Common myeloid progenitor, CD34-positive (primary cell): ENCODE results near the gene DNAJC18.

ENCODE experiments used
- CTCF ChIA-PET: fragments of 350-600 bp; sonication (Branson Sonifier 250); formaldehyde crosslinking; loops from one replicate; lab custom pipeline; 2021; ENCODE audit warnings: antibody characterized with exemption; lab: Charles Lee
- POLR2A ChIA-PET: fragments of 350-600 bp; sonication (Branson Sonifier 250); formaldehyde crosslinking; loops from one replicate; lab custom pipeline; 2021; ENCODE audit warnings: antibody characterized with exemption; lab: Charles Lee
- DNase-seq, 3 donors: peaks; one replicate each; pipeline versions ENCODE4 v3.0.0 to v3.0.0-alpha.2; 2013
- H3K27ac ChIP-seq, 2 experiments: 1 replicate in 1 of 2; 2 replicates in 1 of 2; pipeline ENCODE4 v1.7.0; 2013; ENCODE audit warnings: inconsistent platforms in 2 of 2, low read length in 2 of 2, mild to moderate bottlenecking in 2 of 2, low read depth in 1 of 2, moderate library complexity in 1 of 2; ENCODE audit not compliant: severe bottlenecking in 2 of 2, insufficient read depth in 1 of 2, poor library complexity in 1 of 2
- H3K27me3 ChIP-seq, 5 experiments: replicated peaks in 2 of 5; 1 replicate in 3 of 5; 2 replicates in 2 of 5; pipeline versions ENCODE4 v1.6.1 to v1.7.0; 2013; ENCODE audit warnings: low read length in 4 of 5, mild to moderate bottlenecking in 2 of 5, moderate library complexity in 2 of 5, inconsistent platforms in 1 of 5; ENCODE audit not compliant: insufficient read depth in 5 of 5, control insufficient read depth in 4 of 5
- H3K36me3 ChIP-seq, 4 experiments: 1 replicate in 2 of 4; 2 replicates in 2 of 4; pipeline versions ENCODE4 v1.6.1 to v1.7.0; 2013; ENCODE audit warnings: low read length in 3 of 4, control low read depth in 1 of 4, mild to moderate bottlenecking in 1 of 4; ENCODE audit not compliant: control insufficient read depth in 4 of 4, insufficient read depth in 4 of 4
- H3K4me1 ChIP-seq, 4 experiments: 1 replicate in 3 of 4; 2 replicates in 1 of 4; pipeline versions ENCODE4 v1.6.1 to v1.7.1; 2013; ENCODE audit warnings: low read length in 3 of 4, mild to moderate bottlenecking in 3 of 4, control low read depth in 1 of 4, inconsistent platforms in 1 of 4, moderate library complexity in 1 of 4; ENCODE audit not compliant: control insufficient read depth in 4 of 4, insufficient read depth in 4 of 4; ENCODE audit errors: control extremely low read depth in 1 of 4
- H3K4me3 ChIP-seq, 7 experiments: 1 replicate in 4 of 7; 2 replicates in 3 of 7; pipeline versions ENCODE4 v1.5.1 to v1.7.0; 2013; ENCODE audit warnings: mild to moderate bottlenecking in 7 of 7, low read length in 6 of 7, moderate library complexity in 6 of 7, inconsistent platforms in 2 of 7, low read depth in 2 of 7, control low read depth in 1 of 7; ENCODE audit not compliant: insufficient read depth in 4 of 7, control insufficient read depth in 1 of 7; ENCODE audit errors: extremely low read depth in 1 of 7
- H3K9me3 ChIP-seq, 5 experiments: 1 replicate in 4 of 5; 2 replicates in 1 of 5; pipeline versions ENCODE4 v1.6.1 to v1.7.1; 2013; ENCODE audit warnings: low read length in 4 of 5, mild to moderate bottlenecking in 2 of 5, inconsistent platforms in 1 of 5, low read depth in 1 of 5, moderate library complexity in 1 of 5; ENCODE audit not compliant: control insufficient read depth in 4 of 5, insufficient read depth in 2 of 5; ENCODE audit errors: control extremely low read depth in 1 of 5
- WGBS: methylation state at CpG from one replicate; pipeline ENCODE4 v1.1.5; 2013; ENCODE audit not compliant: insufficient coverage; 5-methylcytosine and 5-hydroxymethylcytosine counted together

DNAJC18 gene

DNA sequence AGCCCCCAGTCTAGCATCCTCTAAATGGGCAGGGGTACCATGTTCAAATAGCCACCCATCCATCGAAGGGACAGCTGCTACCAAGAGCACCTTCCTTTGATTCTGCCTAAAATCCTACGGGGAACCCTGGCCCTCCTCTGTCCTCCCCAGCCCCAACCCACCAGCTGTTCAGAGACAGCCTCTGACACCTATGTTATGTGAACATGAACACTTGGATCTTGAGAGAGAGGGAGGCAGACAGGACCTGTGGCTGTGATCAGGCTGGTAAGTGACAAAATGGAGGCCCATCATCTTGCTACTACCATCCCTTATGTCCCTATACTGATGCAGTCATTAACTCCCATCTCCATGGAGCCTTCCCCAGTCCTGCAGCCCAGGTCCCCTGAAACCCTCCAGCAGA is 64.4 kb downstream of the DNAJC18 start:
- Histone ChIP-seq H3K27ac (no peak overlapping the region), H3K27me3 (no peaks in the 10 kb centered on the region), H3K4me1 (peaks cover 0 to 7% (median 4%) of the 10 kb centered on the region in 4 experiments), H3K4me3 (no peak overlapping the region), H3K36me3 (peaks cover 9 to 39% (median 27%) of the 10 kb centered on the region in 4 experiments), H3K9me3 (no peaks in the 10 kb centered on the region)
- CTCF ChIA-PET: interaction anchor here (1.0 to 4.2 kb wide), 6 partner anchors 10 to 86 kb away, joined by 3 to 43 read pairs (median 3); partner anchors contain the start of gene SLC23A1
- POLR2A ChIA-PET: no interaction called here
- WGBS: 100% methylated on average over 2 of the region's 2 CpGs
- DNase-seq: no peak

DNA sequence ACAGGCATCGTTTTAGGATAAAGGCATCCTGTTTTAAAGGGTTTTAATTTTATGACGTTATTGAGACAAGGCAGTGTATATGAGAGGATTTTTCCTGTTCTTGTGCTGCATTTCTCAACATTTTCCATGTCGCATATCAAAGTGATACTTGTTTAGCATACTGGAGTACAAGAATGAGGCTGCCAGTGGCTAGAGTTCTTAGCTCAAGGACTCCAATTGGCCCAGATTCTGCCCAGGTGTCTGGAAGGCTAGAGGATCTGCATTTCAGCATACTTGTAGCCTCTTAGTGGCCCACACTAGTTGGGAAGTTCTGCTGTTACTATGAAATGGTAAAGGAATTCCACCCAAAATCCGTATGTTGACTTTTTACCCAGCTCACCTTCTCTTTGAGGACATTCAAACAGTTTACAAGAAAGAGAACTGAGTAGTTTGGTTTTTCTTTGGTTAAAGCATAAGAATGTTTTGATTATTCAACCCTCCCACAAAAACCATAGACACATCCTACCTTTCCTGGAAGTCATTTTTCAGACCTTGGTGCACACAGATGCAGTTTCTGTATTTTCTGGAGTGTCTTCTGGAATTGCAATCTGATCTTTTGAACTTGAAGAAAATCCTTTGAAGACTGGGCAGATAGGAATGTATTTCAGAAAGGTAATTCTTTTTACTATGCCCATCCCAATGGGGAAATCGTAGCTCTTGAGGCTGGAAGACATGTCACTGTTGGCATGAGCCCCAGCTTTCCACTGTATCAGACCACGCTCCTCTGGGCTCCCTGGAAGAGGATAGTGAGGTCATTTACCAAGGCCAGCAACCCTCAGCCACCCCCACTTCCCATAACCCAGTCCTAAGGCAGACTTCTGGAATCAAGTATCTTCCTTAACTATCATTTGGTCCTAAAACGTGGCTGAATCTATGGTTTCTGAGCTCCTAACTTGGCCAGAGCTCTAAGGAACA is 67.6 kb downstream of the DNAJC18 start:
- 100% methylated on average over 4 of the region's 7 CpGs for WGBS
- Histone ChIP-seq H3K27me3 (no peaks in the 10 kb centered on the region), H3K36me3 (peaks cover 11 to 53% (median 40%) of the 10 kb centered on the region in 4 experiments), H3K4me1 (peaks cover 0 to 7% (median 0%) of the 10 kb centered on the region in 4 experiments), H3K9me3 (no peaks in the 10 kb centered on the region), H3K4me3 (no peak overlapping the region), H3K27ac (no peak overlapping the region)
- ChIA-PET POLR2A (interaction anchor here (0.6 kb wide), 1 partner anchor 11 kb away, joined by 6 read pairs; no protein-coding TSS in a partner anchor), CTCF (interaction anchor here (1.1 to 6.1 kb wide), 6 partner anchors 9 to 48 kb away, joined by 3 to 48 read pairs (median 7); partner anchors contain the start of genes PAIP2 and SPATA24)
- DNase-seq: no peak

DNA sequence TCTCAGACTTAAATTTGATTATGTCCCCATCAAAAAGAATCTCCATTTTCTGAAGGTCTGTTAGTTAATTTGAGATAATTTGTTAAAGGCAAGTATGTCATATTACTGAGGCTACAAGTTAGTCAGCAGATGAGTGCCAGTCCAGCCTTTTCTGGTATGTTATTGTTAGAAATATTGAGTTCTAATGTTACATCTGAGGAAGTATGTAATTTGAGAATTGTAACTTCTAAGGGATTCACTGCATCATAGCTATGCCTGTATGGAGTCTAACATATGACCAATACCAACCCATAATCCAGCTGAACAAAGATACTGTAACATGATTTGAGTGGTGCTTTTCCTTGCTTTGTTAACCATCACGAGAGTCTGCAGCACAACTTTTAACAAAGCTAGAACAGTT is 70.1 kb downstream of the DNAJC18 start:
- Histone ChIP-seq H3K27me3 (no peaks in the 10 kb centered on the region), H3K4me1 (peaks cover 0 to 7% (median 0%) of the 10 kb centered on the region in 4 experiments), H3K9me3 (no peaks in the 10 kb centered on the region), H3K4me3 (no peak overlapping the region), H3K27ac (no peak overlapping the region), H3K36me3 (peaks cover 22 to 69% (median 53%) of the 10 kb centered on the region in 4 experiments)
- ChIA-PET CTCF (interaction anchor here (0.9 to 6.1 kb wide), 8 partner anchors 9 to 80 kb away, joined by 3 to 48 read pairs (median 4); partner anchors contain the start of gene PAIP2), POLR2A (interaction anchor here (1.5 to 2.1 kb wide), 2 partner anchors 19 to 22 kb away, joined by 4 to 5 read pairs; no protein-coding TSS in a partner anchor)
- no CpG with 5 or more reads among the region's 1 CpG for WGBS
- no peak for DNase-seq

DNA sequence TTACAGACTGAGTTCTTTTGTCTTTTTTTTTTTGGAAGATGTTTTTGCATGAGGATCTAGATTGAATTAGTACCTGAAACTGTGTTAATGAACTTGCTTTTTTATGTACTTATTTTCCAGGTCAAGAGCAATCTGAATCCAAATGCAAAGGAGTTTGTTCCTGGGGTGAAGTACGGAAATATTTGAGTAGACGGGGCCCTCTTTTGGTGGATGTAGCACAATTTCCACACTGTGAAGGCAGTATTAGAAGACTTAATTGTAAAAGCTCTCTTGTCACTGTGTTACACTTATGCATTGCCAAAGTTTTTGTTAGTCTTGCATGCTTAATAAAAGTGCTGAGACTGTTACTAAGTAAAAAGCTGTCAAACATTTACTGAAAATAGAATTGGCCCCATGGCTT is 70.7 kb downstream of the DNAJC18 start:
- H3K4me1 ChIP-seq: peaks cover 0 to 7% (median 0%) of the 10 kb centered on the region in 4 experiments
- no peak overlapping the region for H3K27ac ChIP-seq
- ChIA-PET POLR2A (interaction anchor here (0.7 to 2.1 kb wide), 3 partner anchors 22 to 230 kb away, joined by 3 to 7 read pairs (median 5); no protein-coding TSS in a partner anchor), CTCF (interaction anchor here (0.9 to 6.1 kb wide), 9 partner anchors 9 to 81 kb away, joined by 3 to 48 read pairs (median 4); partner anchors contain the start of gene PAIP2)
- no peaks in the 10 kb centered on the region for H3K9me3 ChIP-seq
- H3K4me3 ChIP-seq: no peak overlapping the region
- DNase-seq: peak in 2 of 3 donors; percentile 40 to 51
- H3K36me3 ChIP-seq: peaks cover 22 to 71% (median 55%) of the 10 kb centered on the region in 4 experiments
- no peaks in the 10 kb centered on the region for H3K27me3 ChIP-seq
- 87% methylated on average over 2 of the region's 2 CpGs for WGBS

DNA sequence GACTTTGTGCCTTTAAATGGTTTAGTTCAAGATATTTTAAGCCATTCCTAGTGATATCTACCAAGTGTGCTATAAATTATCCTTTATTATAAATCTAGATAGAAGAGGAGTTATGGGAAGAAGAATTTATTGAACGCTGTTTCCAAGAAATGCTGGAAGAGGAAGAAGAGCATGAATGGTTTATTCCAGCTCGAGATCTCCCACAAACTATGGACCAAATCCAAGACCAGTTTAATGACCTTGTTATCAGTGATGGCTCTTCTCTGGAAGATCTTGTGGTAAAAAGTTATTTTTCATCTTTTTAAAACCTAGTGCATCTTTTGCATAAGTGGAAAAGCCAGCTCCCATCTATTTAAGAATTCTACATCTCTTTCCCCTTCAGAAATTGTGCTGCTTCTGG is 74.9 kb downstream of the DNAJC18 start:
- Histone ChIP-seq H3K36me3 (peaks cover 11 to 56% (median 39%) of the 10 kb centered on the region in 4 experiments), H3K4me3 (no peak overlapping the region), H3K27ac (no peak overlapping the region), H3K27me3 (no peaks in the 10 kb centered on the region), H3K4me1 (no peaks in the 10 kb centered on the region), H3K9me3 (no peaks in the 10 kb centered on the region)
- CTCF ChIA-PET: interaction anchor here (1.1 to 4.0 kb wide), 5 partner anchors 10 to 28 kb away, joined by 3 to 18 read pairs (median 4); partner anchors contain the start of gene PAIP2
- DNase-seq: no peak
- POLR2A ChIA-PET: no interaction called here
- WGBS: no CpG with 5 or more reads among the region's 2 CpGs

DNA sequence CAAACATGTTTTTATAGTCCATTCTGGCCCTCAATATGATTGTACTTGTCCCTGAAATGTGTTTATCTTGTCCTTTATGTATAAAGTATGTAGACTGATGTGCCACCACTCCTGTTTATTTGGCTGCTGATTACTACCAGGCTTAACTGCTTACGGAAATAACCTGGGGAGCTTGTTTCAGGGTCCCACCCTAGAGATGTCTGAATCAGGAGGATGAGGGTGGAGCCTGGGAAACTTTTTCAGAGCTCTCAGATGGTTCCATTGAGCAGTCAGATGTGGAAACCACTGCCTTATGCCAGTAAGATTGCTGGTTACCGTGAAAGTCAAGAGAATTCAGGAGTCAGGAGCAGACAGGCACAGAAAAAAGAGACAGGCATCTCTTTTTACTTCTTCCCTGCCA is 75.4 kb downstream of the DNAJC18 start:
- Histone ChIP-seq H3K27me3 (no peaks in the 10 kb centered on the region), H3K4me1 (no peaks in the 10 kb centered on the region), H3K36me3 (peaks cover 11 to 54% (median 37%) of the 10 kb centered on the region in 4 experiments), H3K4me3 (no peak overlapping the region), H3K27ac (no peak overlapping the region), H3K9me3 (no peaks in the 10 kb centered on the region)
- 100% methylated on average over 1 of the region's 2 CpGs for WGBS
- POLR2A ChIA-PET: no interaction called here
- DNase-seq: no peak
- CTCF ChIA-PET: interaction anchor here (1.1 to 4.0 kb wide), 5 partner anchors 11 to 28 kb away, joined by 3 to 18 read pairs (median 4); partner anchors contain the start of gene PAIP2
